ENCODE data around the gene ARHGAP28. TPM values are rescaled to one million over a fixed set of nuclear protein-coding genes. Genes with fewer than 3 reads are reported as not detected.

Gene ARHGAP28
- total RNA-seq, 1 experiment from 2014 or later: 9.2 TPM

DNA sequence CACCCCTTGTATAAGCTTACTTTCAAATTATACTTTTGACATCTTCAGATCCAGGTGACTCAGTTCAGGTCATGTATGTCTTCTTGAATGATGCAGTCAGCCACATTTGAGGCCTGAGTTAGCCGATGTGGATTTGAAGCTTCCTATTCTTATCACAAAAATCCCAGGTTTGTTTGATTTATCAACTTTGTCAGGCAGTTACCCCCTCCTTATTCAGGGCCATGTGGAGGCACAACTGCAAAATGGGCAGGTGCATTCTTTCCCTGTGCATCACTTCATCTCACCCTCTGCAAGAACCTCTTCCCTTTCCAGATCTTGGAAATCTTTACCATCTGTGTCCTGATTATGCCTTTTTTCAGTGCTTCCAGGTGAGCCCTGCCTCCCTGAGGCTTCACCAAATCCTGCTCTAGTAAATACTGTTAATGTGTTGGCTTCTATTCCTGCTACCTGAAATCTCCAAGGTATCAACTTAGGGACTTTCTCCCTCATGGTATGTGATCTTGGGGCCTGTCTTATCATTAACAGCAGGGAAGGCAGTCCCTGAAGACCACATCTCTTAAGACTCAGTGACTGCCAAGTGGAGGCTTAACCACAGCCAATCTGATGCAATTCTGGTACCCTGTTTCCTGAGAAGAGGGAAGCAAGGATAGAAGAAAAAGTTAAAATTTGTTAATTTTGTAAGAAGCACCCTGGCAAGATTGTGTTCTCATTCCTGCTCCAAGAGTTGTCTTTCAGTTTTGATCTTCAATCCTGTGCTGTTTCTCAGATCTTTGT lies 9.4 kb upstream of the ARHGAP28 start:
- Histone ChIP-seq H4K8ac (replicated peaks; ENCODE audit: insufficient read length, low read depth, low read length) (no peak overlapping the region), H2BK120ac (ENCODE audit: low read depth, low read length, poor library complexity, severe bottlenecking) (no peak overlapping the region), H4K20me1 (ENCODE audit: control insufficient read depth, insufficient read depth, insufficient read length) (no peaks in the 10 kb centered on the region), H3K4me2 (ENCODE audit: insufficient read depth, insufficient read length, low read length) (no peak overlapping the region), H3K18ac (ENCODE audit: insufficient read length, low read depth, low read length) (no peak overlapping the region), H2BK5ac (ENCODE audit: insufficient read length, low read length) (no peak overlapping the region), H4K91ac (ENCODE audit: insufficient read length, low read depth, low read length) (no peak overlapping the region), H3K14ac (ENCODE audit: insufficient read depth, low read length) (no peak overlapping the region), H2BK15ac (ENCODE audit: low read depth, low read length) (no peak overlapping the region), H2BK20ac (ENCODE audit: low read depth, low read length, poor library complexity, severe bottlenecking) (no peak overlapping the region), H2BK12ac (ENCODE audit: insufficient read length, low read depth, low read length) (no peak overlapping the region), H3K27ac (ENCODE audit: insufficient read length, low read depth, low read length) (no peak overlapping the region), H3K9ac (ENCODE audit: extremely low read depth, insufficient read length, low read length) (no peak overlapping the region), H3K4me1 (ENCODE audit: insufficient read depth, low read length) (no peaks in the 10 kb centered on the region), H3K23me2 (ENCODE audit: insufficient read length, low read depth, low read length, poor library complexity, severe bottlenecking) (no peaks in the 10 kb centered on the region), H3K27me3 (ENCODE audit: insufficient read depth, low read length) (no peaks in the 10 kb centered on the region), H4K5ac (ENCODE audit: insufficient read length, low read depth, low read length) (no peak overlapping the region), H3K9me3 (ENCODE audit: control insufficient read depth, low read depth, low read length) (no peaks in the 10 kb centered on the region), H2AFZ (ENCODE audit: low read length) (no peak overlapping the region), H3K4ac (ENCODE audit: low read depth, low read length) (no peak overlapping the region), H3K79me2 (ENCODE audit: insufficient read depth, low read length) (no peaks in the 10 kb centered on the region), H3K79me1 (ENCODE audit: insufficient read depth, low read depth, low read length, poor library complexity, severe bottlenecking) (no peaks in the 10 kb centered on the region), H3T11ph (ENCODE audit: low read length) (no peak overlapping the region), H3K56ac (ENCODE audit: insufficient read length, low read depth, low read length) (no peak overlapping the region), H3K23ac (ENCODE audit: insufficient read length, low read depth, low read length) (no peak overlapping the region), H2AK5ac (ENCODE audit: insufficient read length, low read length) (no peak overlapping the region)
- Mint-ChIP-seq H3K36me3 (ENCODE audit: insufficient read depth in 1 of 3, low read depth in 3 of 3) (no peaks in the 10 kb centered on the region; a peak in 1 of 7 replicates), H3K4me3 (no peak overlapping the region), H3K9me3 (no peaks in the 10 kb centered on the region), H3K27ac (peak overlapping the region in 1 of 3 experiments; percentile 64; a peak in 3 of 7 replicates), H3K4me1 (peaks cover 11 to 14% of the 10 kb centered on the region in 2 experiments), H3K27me3 (ENCODE audit: low read depth) (no peaks in the 10 kb centered on the region)
- no peak for DNase-seq
- no CpG with 5 or more reads among the region's 1 CpG for WGBS (ENCODE audit: extremely low coverage, insufficient read length, low lambda C conversion rate)
- TF ChIP-seq, protein P1, sequence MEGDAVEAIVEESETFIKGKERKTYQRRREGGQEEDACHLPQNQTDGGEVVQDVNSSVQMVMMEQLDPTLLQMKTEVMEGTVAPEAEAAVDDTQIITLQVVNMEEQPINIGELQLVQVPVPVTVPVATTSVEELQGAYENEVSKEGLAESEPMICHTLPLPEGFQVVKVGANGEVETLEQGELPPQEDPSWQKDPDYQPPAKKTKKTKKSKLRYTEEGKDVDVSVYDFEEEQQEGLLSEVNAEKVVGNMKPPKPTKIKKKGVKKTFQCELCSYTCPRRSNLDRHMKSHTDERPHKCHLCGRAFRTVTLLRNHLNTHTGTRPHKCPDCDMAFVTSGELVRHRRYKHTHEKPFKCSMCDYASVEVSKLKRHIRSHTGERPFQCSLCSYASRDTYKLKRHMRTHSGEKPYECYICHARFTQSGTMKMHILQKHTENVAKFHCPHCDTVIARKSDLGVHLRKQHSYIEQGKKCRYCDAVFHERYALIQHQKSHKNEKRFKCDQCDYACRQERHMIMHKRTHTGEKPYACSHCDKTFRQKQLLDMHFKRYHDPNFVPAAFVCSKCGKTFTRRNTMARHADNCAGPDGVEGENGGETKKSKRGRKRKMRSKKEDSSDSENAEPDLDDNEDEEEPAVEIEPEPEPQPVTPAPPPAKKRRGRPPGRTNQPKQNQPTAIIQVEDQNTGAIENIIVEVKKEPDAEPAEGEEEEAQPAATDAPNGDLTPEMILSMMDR (conservative IDR thresholded peaks at IDR 0.05): no peak
